Adrenal gland (tissue), 12 donors: ENCODE results near the gene SLC27A5. TPM values are rescaled to one million over a fixed set of nuclear protein-coding genes. Genes with fewer than 3 reads are reported as not detected.

Experiments used
- DNase-seq, 7 donors: peaks; one replicate each; pipeline ENCODE4 v3.0.0-alpha.2; 2019 to 2020
- H3K27ac ChIP-seq, 5 donors: fragments of 200-600 bp; sonication (generic) in 4 of 5; 1 replicate in 3 of 5; 2 replicates in 2 of 5; pipeline versions ENCODE4 v1.5.1 to v1.8.0; 2016 to 2020; ENCODE audit warnings: mild to moderate bottlenecking in 1 of 5
- H3K27me3 ChIP-seq: fragments of 200-600 bp; 2 replicates; pipeline ENCODE4 v1.8.0; 2021
- H3K36me3 ChIP-seq, 2 donors: fragments of 200-600 bp; replicated peaks in 1 of 2; 1 replicate in 1 of 2; 2 replicates in 1 of 2; pipeline versions ENCODE4 v1.5.1 to v1.8.0; 2018 to 2022
- H3K4me1 ChIP-seq, 2 donors: fragments of 200-600 bp; replicated peaks in 1 of 2; 1 replicate in 1 of 2; 2 replicates in 1 of 2; pipeline versions ENCODE4 v1.5.1 to v1.8.0; 2018 to 2021
- H3K4me3 ChIP-seq, 4 donors: fragments of 200-600 bp; sonication (generic) in 3 of 4; one replicate each; pipeline ENCODE4 v1.5.1; 2016 to 2018
- H3K9me3 ChIP-seq, 3 donors: fragments of 200-600 bp; sonication (generic) in 1 of 3; replicated peaks in 1 of 3; 1 replicate in 2 of 3; 2 replicates in 1 of 3; pipeline versions ENCODE4 v1.5.1 to v1.8.0; 2016 to 2021
- POLR2A ChIP-seq, 2 donors: fragments of 450-650 bp; IDR thresholded peaks; one replicate each; pipeline ENCODE4 v1.6.1; 2017; ENCODE audit warnings: antibody characterized with exemption in 2 of 2, mild to moderate bottlenecking in 2 of 2, moderate library complexity in 1 of 2
- WGBS, 4 donors: extraction: QIAGEN DNeasy Blood & Tissue Kit in 2 of 4; methylation state at CpG; one replicate each; pipeline versions ENCODE4 v1.1.5 to v1.1.7; 2013 to 2017; 5-methylcytosine and 5-hydroxymethylcytosine counted together
- intact Hi-C, 2 donors: fragments of 100-400 bp; cut with DNase I; formaldehyde crosslinking; loops; one replicate each; pipeline versions ENCODE4 v1.14.1 to v1.15.0; 2022 to 2023
- polyA plus RNA-seq, 3 donors: library from polyadenylated mRNA; stranded (reverse); fragments of 200-250 nt in 2 of 3; fragments of 350-450 nt in 1 of 3; fragmentation: Illumina TruSeq in 1 of 3; extraction: RNeasy Lipid Tissue Mini Kit (QIAGEN cat#74804) in 1 of 3; gene quantifications; one replicate each; pipeline ENCODE4 v1.2.3, GENCODE V29; 2013 to 2014
- total RNA-seq, 9 donors: library from RNA; depleted of rRNA in 4 of 9; stranded (reverse); fragments of >200 nt in 4 of 9; fragments of 120-200 nt in 1 of 9; fragmentation: NEBNext Ultra II Directional in 1 of 9; extraction: Animal tissue kit (Norgen Biotek cat#: 25700) in 1 of 9; gene quantifications; one replicate each; pipeline versions ENCODE4 v1.1.0 to v1.2.4, GENCODE V29; 2013 to 2023
- TF ChIP-seq, protein P1 (sequence below), 6 experiments: fragments of 450-650 bp in 4 of 6; fragments of 200-600 bp in 2 of 6; sonication (generic) in 1 of 6; IDR thresholded peaks; 1 replicate in 5 of 6; 2 replicates in 1 of 6; pipeline versions ENCODE4 v1.5.1 to v1.8.0; 2016 to 2021; ENCODE audit warnings: antibody characterized with exemption in 6 of 6, mild to moderate bottlenecking in 2 of 6, moderate library complexity in 1 of 6
- donor health status: healthy with polysubstance abuse.
- donor health status: Bipolar disorder and iron deficiency.
- donor health status: DM: yes; HTN: yes; CAD: no.
- donor health status: DM: no; HTN: no; CAD: no.
- donor health status: DM: no; HTN: no; CAD: no.
- donor health status: DM: yes; HTN: yes; CAD: no.

SLC27A5 gene
- total and polyA plus RNA-seq, 12 donors = 3.8 to 18.3 (median 9.1) TPM

DNA sequence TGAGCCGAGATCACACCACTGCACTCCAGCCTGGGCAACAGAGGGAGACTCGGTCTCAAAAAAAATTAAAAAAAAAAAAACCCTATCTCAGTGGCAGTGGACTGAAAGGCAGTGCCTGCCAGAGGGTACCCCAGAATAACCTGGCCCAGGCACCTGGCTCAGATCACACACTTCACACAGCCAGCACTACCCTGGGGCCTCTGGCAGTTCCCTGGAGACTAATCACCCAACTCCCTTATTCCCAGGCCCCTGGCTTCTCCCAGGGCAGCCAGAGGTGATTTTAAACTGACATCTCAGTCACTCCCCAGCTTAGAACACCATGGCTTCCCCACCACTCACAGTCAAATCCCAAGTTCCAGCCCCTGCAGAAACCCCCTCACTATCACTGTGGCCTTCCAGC lies 3.5 kb upstream of the SLC27A5 start:
- peaks cover 24 to 33% of the 10 kb centered on the region in 2 donors for H3K4me1 ChIP-seq
- no peak overlapping the region for H3K4me3 ChIP-seq
- 86 to 100% (median 92%) methylated on average over 2 of the region's 2 CpGs for WGBS, 4 donors
- H3K9me3 ChIP-seq = no peaks in the 10 kb centered on the region
- H3K27ac ChIP-seq = no peak overlapping the region
- TF ChIP-seq POLR2A (IDR thresholded peaks at IDR 0.05) = no peak
- TF ChIP-seq, protein P1, sequence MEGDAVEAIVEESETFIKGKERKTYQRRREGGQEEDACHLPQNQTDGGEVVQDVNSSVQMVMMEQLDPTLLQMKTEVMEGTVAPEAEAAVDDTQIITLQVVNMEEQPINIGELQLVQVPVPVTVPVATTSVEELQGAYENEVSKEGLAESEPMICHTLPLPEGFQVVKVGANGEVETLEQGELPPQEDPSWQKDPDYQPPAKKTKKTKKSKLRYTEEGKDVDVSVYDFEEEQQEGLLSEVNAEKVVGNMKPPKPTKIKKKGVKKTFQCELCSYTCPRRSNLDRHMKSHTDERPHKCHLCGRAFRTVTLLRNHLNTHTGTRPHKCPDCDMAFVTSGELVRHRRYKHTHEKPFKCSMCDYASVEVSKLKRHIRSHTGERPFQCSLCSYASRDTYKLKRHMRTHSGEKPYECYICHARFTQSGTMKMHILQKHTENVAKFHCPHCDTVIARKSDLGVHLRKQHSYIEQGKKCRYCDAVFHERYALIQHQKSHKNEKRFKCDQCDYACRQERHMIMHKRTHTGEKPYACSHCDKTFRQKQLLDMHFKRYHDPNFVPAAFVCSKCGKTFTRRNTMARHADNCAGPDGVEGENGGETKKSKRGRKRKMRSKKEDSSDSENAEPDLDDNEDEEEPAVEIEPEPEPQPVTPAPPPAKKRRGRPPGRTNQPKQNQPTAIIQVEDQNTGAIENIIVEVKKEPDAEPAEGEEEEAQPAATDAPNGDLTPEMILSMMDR (IDR thresholded peaks at IDR 0.05) = no peak
- intact Hi-C loops = no loop called here
- no peak for DNase-seq
- peaks cover 0 to 16% of the 10 kb centered on the region in 2 donors for H3K36me3 ChIP-seq
- no peaks in the 10 kb centered on the region for H3K27me3 ChIP-seq

DNA sequence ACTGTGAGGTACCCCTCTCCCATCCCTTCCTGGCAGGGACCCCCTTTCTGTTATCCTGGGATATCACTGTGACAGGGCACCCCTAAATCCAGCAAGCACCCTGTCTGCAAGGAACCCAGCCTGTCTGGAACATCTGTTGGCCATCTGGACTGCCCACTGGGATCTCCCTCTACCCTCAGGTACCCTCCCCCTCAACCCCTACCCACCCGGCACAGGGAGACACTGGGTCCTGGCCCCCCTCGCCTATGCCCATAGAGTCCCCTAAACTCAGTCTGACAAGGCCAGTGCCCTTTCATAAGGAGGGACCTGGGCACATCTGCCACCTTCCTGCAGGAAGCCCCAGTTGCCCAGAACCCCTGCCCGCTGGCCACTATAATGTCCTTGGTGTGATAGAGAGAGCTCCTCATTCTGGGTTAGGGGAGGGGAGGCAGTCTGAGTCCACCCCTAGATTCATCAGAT lies 2.8 kb upstream of the SLC27A5 start:
- Histone ChIP-seq H3K27ac (peak overlapping the region in 3 of 5 donors; percentile 55 to 80 (median 56)), H3K4me3 (peak overlapping the region in 2 of 4 donors; percentile 38 to 58), H3K9me3 (no peaks in the 10 kb centered on the region), H3K27me3 (no peaks in the 10 kb centered on the region), H3K4me1 (peaks cover 22 to 30% of the 10 kb centered on the region in 2 donors), H3K36me3 (peaks cover 0 to 16% of the 10 kb centered on the region in 2 donors)
- no peak for DNase-seq
- TF ChIP-seq POLR2A (IDR thresholded peaks at IDR 0.05) = no peak
- TF ChIP-seq, protein P1 (IDR thresholded peaks at IDR 0.05) = no peak
- intact Hi-C loops = no loop called here
- WGBS, 4 donors = 54 to 69% (median 59%) methylated on average over 2 to 3 of the region's 3 CpGs

DNA sequence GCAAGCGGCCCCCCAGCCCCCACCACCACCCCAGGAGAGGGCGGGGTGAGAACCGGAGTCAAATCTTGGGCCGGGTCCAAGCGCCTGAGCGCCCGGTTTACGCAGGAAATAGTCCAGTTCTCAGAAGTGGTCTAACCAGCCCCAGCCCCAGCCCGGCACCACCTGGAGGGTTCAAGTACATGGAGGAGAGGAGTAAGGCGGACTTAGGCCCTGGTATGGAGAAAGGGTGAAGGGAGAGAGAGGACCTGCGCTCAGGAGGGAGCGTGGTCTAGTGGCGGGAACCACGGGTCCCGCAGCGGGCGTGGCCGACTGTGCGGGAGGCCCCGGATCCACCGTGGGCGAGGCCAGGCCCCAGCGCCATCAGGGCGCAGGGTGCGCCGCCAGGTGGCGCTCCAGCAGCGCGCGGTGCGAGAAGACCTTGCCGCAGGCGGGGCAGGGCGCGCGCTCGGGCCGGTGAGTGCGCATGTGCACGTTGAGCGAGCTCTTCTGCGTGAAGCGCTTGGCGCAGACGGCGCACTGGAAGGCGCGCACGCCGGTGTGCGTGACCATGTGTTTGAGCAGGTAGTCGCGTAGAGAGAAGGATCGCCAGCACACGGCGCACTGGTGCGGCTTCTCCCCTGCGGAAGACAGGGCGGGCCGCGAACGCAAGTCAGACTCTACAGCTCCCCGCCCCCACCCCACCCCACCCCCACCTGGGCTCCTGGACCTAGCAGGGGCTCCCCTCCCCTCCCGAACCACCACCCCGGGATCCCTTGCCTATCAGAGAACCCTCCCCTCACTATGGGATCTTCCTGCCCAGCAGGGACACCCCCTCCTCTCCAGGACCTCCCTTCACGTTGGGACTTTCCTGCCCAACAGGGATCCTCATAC lies 2.1 kb upstream of the SLC27A5 start:
- WGBS, 4 donors = 11 to 35% (median 22%) methylated on average over 10 to 66 of the region's 66 CpGs
- TF ChIP-seq, protein P1 (IDR thresholded peaks at IDR 0.05) = peak; percentile 51 to 98 (median 82)
- TF ChIP-seq POLR2A (IDR thresholded peaks at IDR 0.05) = peak in 1 of 2 donors; percentile 73
- Histone ChIP-seq H3K27ac (peak overlapping the region in 3 of 5 donors; percentile 55 to 80 (median 56)), H3K4me3 (peak overlapping the region in 2 of 4 donors; percentile 38 to 58), H3K9me3 (no peaks in the 10 kb centered on the region), H3K36me3 (peaks cover 0 to 16% of the 10 kb centered on the region in 2 donors), H3K27me3 (no peaks in the 10 kb centered on the region), H3K4me1 (peaks cover 22 to 30% of the 10 kb centered on the region in 2 donors)
- DNase-seq = peak; percentile 91 to 95 (median 93)
- intact Hi-C loops = no loop called here

DNA sequence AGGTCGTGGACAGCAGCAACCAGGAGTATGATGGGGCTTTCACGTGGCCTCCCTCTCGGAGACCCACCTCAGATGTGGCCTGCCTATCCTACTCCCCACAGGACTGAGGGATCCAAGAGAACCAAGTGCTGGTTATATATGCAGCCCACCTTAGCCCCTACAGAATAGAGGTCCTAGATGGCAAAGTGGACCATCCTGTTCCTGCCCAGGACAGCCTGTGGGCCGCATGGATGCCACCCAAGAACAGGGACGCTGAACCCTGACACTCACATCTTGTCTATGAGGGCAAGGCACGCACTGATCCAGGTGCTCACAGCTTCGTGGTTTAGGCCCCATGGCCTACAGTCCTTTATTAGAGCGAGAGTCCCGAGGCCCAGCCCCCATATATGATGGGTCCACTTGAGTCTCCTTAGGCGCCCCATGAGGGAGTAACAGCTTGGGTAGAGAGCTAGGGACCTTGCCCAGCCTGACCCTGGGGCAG lies 1.5 kb upstream of the SLC27A5 start:
- H3K27ac ChIP-seq = peak overlapping the region in 2 of 5 donors; percentile 56 to 80
- WGBS, 4 donors = 53 to 81% (median 76%) methylated on average over 4 to 10 of the region's 10 CpGs
- TF ChIP-seq, protein P1 (IDR thresholded peaks at IDR 0.05) = no peak
- no peak for TF ChIP-seq POLR2A (IDR thresholded peaks at IDR 0.05)
- H3K4me1 ChIP-seq = peaks cover 16 to 23% of the 10 kb centered on the region in 2 donors
- no peaks in the 10 kb centered on the region for H3K9me3 ChIP-seq
- peaks cover 0 to 16% of the 10 kb centered on the region in 2 donors for H3K36me3 ChIP-seq
- DNase-seq = peak in 2 of 7 donors; percentile 47 to 66
- intact Hi-C loops = no loop called here
- H3K4me3 ChIP-seq = no peak overlapping the region
- no peaks in the 10 kb centered on the region for H3K27me3 ChIP-seq
